ENCODE data around the gene SIRT4. TPM values are rescaled to one million over a fixed set of nuclear protein-coding genes. Genes with fewer than 3 reads are reported as not detected.
A peak's percentile ranks its signal among the peaks of the same experiment; 100 is the strongest.
"Not testable (repeated sequence)": the region's sequence is repeated elsewhere in the genome, so short reads cannot be mapped to it uniquely, and the experiment has no call there.

The SIRT4 gene
- total RNA-seq, 3 donors from 2014 or later: 0.53 to 3.9 (median 2.8) TPM

GRCh38 chr12:120327593-120327992, 25.5 kb downstream of the SIRT4 start, which contains the start of gene PLA2G1B:
Gene PLA2G1B (minus strand): TSS chr12:120327779. CDS start chr12:120327753, 26 bp downstream.
- Histone ChIP-seq H3K36me3 (ENCODE audit: low read depth) (no peaks in the 10 kb centered on the region), H3K4me1 (ENCODE audit: low read depth) (no peaks in the 10 kb centered on the region), H3K4me3 (no peak within 1 kb of the TSS), H3K9me3 (no peaks in the 10 kb centered on the region)
- intact Hi-C loops (cut with DNase I, micrococcal nuclease): no loop called here
- ATAC-seq (no peak), DNase-seq (no peak)
- no peak for TF ChIP-seq CTCF (IDR thresholded peaks at IDR 0.05)

- no peak for ATAC-seq
- Histone ChIP-seq H3K9me3 (no peaks in the 10 kb centered on the region), H3K4me1 (ENCODE audit: low read depth) (no peaks in the 10 kb centered on the region), H3K4me3 (no peak overlapping the region), H3K36me3 (ENCODE audit: low read depth) (no peaks in the 10 kb centered on the region)
- DNase-seq: no peak
- TF ChIP-seq CTCF (IDR thresholded peaks at IDR 0.05): no peak
- intact Hi-C loops (cut with DNase I, micrococcal nuclease): no loop called here
Measured at GRCh38 chr12:120328228-120328627, 26.1 kb downstream of the SIRT4 start.

GRCh38 chr12:120331390-120331789, 29.3 kb downstream of the SIRT4 start:
- no peak for ATAC-seq
- no peak for DNase-seq
- no peak for TF ChIP-seq CTCF (IDR thresholded peaks at IDR 0.05)
- Histone ChIP-seq H3K36me3 (ENCODE audit: low read depth) (no peaks in the 10 kb centered on the region), H3K4me1 (ENCODE audit: low read depth) (no peaks in the 10 kb centered on the region), H3K4me3 (no peak overlapping the region), H3K9me3 (no peaks in the 10 kb centered on the region)
- intact Hi-C loops (cut with DNase I, micrococcal nuclease): no loop called here

- H3K4me3 ChIP-seq: no peak overlapping the region
- DNase-seq: no peak
Measured at GRCh38 chr12:120332041-120332440, 29.9 kb downstream of the SIRT4 start.

GRCh38 chr12:120332523-120332922, 30.4 kb downstream of the SIRT4 start:
- Histone ChIP-seq H3K4me3 (no peak overlapping the region), H3K36me3 (ENCODE audit: low read depth) (no peaks in the 10 kb centered on the region), H3K4me1 (ENCODE audit: low read depth) (no peaks in the 10 kb centered on the region), H3K9me3 (peaks cover 4% of the 10 kb centered on the region)
- no peak for DNase-seq
- ATAC-seq: no peak
- TF ChIP-seq CTCF (IDR thresholded peaks at IDR 0.05): no peak
- intact Hi-C loops (cut with DNase I, micrococcal nuclease): no loop called here

More at GRCh38 chr12:120332041-120332440, 29.9 kb downstream of the SIRT4 start:
- intact Hi-C loops (cut with DNase I, micrococcal nuclease): no loop called here
- Histone ChIP-seq H3K36me3 (ENCODE audit: low read depth) (no peaks in the 10 kb centered on the region), H3K4me1 (ENCODE audit: low read depth) (no peaks in the 10 kb centered on the region), H3K9me3 (peaks cover 3% of the 10 kb centered on the region)
- no peak for TF ChIP-seq CTCF (IDR thresholded peaks at IDR 0.05)
- ATAC-seq: no peak

GRCh38 chr12:120335447-120335846, 33.3 kb downstream of the SIRT4 start:
- H3K4me3 ChIP-seq; H3K4me1 ChIP-seq (ENCODE audit: low read depth); intact Hi-C loops (cut with DNase I, micrococcal nuclease); H3K36me3 ChIP-seq (ENCODE audit: low read depth); H3K9me3 ChIP-seq; ATAC-seq: not testable (repeated sequence)
- peak; percentile 64 to 82 (median 73) for DNase-seq
- peak; percentile 68 for TF ChIP-seq CTCF (IDR thresholded peaks at IDR 0.05)

GRCh38 chr12:120336392-120336791, 34.3 kb downstream of the SIRT4 start:
- H3K36me3 ChIP-seq (ENCODE audit: low read depth); ATAC-seq; H3K9me3 ChIP-seq; H3K4me3 ChIP-seq; H3K4me1 ChIP-seq (ENCODE audit: low read depth); intact Hi-C loops (cut with DNase I, micrococcal nuclease); DNase-seq: not testable (repeated sequence)
